Left cardiac atrium (tissue), 4 donors: Measurements from ENCODE around the gene COPG1. TPM values are rescaled to one million over a fixed set of nuclear protein-coding genes. Genes with fewer than 3 reads are reported as not detected.
A peak's percentile ranks its signal among the peaks of the same experiment; 100 is the strongest.
"Not testable (repeated sequence)": the region's sequence is repeated elsewhere in the genome, so short reads cannot be mapped to it uniquely, and the experiment has no call there.

Experiments used
- ATAC-seq, 2 donors: fragments of 200-7000 bp; cut with Tn5 transposase; one replicate each; pipeline ENCODE4 v1.9.1; 2020; ENCODE audit warnings: mild to moderate bottlenecking in 2 of 2, moderate library complexity in 2 of 2
- DNase-seq: peaks from one replicate; pipeline ENCODE4 v3.0.0-alpha.2; 2020
- intact Hi-C, 2 donors: fragments of 100-400 bp; cut with DNase I; formaldehyde crosslinking; loops; one replicate each; pipeline versions ENCODE4 v1.14.1 to v1.15.1; 2022 to 2023
- long read RNA-seq: library from polyadenylated mRNA; unstranded; transcript quantifications from one replicate; pipeline ENCODE4 v2.0.0, GENCODE V29; 2021
- total RNA-seq, 2 donors: library from RNA; stranded (reverse); fragmentation: NEBNext Ultra II Directional; extraction: Animal tissue kit (Norgen Biotek cat#: 25700); gene quantifications; one replicate each; pipeline ENCODE4 v1.2.1, GENCODE V29; 2021
- donor health status: DM: no; HTN: yes; CAD: no.
- donor health status: DM: no; HTN: yes; CAD: no; lungs with severe emphysema.
- donor health status: DM: yes; HTN: yes; CAD: no.
- donor health status: Dilated cardiomyopathy.

COPG1 gene
- total RNA-seq, result 100 to 1,000 TPM; 109 to 149 TPM
- long read RNA-seq, transcript COPG1-201 (24 exons, 3,078 nt), result major isoform, 181 of 247 reads
- long read RNA-seq, partial matches to known transcripts, result 50 of 247 reads
- long read RNA-seq, other reads (novel, unspliced or antisense), result 16 of 247 reads

DNA sequence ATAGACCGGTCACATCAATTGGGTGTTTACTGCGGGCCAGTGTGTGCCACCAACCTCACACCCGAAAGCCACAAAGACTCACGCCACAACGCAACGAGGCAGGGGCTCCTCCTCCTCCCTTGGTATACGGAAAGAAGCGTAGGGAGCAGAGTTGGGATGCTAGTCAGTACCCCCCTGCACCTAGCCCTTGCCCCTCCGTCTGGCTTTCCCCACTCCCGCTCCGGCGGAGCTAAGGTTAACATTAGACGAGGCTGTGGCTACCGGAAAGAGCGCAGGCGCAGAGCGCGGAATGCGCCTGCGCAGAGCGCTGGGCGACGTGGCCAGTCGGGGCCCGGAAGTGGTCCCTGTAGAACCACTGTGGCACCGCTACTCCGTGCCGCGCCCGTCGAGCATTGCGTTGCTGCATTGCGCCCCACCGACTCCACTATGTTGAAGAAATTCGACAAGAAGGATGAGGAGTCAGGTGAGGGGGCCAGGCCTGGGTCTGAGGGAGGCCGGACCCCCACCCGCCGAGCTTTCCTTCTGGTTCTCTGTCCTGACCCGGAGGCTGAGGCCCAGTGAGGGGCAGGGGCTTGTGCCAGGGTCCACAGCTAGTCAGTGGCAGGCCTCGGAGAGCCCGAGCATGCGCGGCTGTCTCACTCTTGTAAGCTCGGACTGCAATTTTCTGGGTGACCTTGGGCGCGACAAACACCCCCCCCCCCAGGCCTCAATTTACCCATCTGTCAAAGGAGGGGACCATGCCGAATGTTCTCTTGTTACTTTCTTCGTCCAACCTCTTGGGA lies at the start of gene COPG1:
TSS of gene COPG1 (plus strand) at position 323 of the 782 bp plus-strand sequence. CDS start at position 427, 104 bp downstream.
- intact Hi-C loops, result loop anchor here in 1 of 2 donors (5.0 to 10.0 kb wide), 2 partner anchors 67 to 195 kb away; partner anchors contain the start of gene CNBP
- ATAC-seq (peak; percentile 96), DNase-seq (peak; percentile 88)

DNA sequence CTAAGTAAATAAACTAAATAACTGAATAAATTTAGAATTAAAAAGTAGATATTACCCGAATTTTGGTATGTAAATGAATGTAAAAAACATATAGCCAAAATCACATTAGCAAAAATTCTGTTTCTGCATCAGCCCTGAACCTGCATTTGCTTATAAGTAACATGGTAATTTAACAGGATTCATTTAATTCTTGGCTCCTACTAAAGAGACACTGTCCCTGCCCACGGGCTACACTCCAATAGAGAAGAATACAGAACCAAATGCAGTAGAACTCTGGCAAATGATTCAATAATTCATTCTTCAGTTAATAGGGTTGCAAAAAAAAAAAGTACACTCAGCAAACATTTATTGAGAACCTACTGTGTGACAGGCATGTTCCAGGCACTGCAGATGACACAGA lies 44.9 kb upstream of the COPG1 start:
- ATAC-seq (no peak), DNase-seq (no peak)
- intact Hi-C loops, result no loop called here

DNA sequence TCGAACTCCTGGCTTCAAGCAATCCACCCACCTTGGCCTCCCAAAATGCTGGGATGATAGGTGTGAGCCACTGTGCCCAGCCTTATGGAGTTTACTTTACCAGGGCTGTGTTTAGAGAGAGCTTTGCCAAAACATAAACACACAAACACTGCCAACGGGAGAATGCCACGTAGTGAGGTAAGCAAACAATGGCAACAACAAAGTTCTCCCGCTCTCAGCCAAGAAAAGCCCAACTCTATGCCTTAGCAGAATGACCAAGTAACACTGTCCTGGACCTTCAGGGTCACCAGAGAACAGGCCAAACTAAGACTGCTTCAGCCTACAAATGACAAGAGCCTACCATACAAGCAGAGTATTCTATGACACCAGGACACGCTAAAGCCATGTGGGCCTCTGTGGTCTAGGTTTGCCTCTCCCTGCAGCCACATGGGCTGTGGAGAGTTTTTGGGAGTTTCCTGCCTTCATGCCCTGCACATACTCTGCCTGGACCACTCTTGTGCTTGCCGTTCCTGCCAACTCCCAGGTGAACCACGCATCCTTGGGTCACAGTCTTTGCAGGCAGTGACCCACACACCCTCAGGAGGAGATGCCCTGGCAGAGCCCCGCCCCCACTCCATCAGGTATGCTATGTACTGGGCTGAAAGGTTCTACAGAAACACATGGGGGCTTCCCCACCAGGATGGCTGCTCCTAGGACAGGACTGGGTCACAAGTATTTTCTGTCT lies 44.1 kb upstream of the COPG1 start:
- intact Hi-C loops, result no loop called here
- DNase-seq (no peak), ATAC-seq (no peak)

DNA sequence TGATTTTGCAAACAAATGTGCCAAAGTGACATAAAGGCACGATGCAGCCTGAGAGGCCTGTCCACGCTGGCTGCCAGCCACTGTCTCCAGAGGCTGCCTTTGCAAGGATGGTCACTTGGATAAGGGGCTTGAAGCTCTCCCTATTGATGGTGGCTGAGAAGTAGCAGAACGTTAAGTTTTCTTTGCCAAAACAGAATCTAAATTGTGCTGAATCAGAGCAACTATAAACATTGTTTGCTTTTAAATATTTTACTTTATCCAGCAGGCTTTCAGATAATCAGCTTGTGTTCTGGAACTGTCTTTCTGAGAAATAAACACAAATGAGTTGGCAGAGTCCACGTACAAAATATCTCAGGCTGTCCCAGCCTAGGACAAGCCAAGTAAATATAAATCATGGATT lies 41.9 kb upstream of the COPG1 start:
- ATAC-seq, result no peak

GRCh38 chr3:129211345-129211744 lies 38.1 kb upstream of the COPG1 start:
- DNase-seq (no peak), ATAC-seq (no peak)
- intact Hi-C loops, result no loop called here

More for the DNA sequence above, 41.9 kb upstream of the COPG1 start:
- no peak for DNase-seq
- intact Hi-C loops, result no loop called here

- peak; percentile 79 for DNase-seq
- peak; percentile 76 to 99 for ATAC-seq
- intact Hi-C loops, result no loop called here
These were observed 37.6 kb upstream of the COPG1 start for GRCh38 chr3:129211772-129212171.

GRCh38 chr3:129213238-129213637 lies 36.2 kb upstream of the COPG1 start:
- intact Hi-C loops, result no loop called here
- ATAC-seq, result no peak

DNA sequence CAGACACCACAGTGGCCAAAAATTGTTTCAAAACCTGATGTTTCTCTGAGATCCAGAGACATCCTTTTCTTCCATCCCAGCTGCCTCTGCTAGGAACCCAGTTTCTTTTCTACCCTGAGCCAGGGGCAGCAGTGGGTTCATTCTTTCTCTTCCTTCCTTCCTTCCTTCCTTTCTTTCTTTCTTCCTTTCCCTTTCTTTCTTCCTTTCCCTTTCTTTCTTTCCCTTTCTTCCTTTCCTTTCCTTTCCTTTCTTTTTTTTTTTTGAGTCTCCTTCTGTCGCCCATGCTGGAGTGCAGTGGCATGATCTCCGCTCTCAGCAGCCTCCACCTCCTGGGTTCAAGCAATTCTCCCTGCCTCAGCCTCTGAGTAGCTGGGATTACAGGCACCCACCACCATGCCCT lies 30.7 kb upstream of the COPG1 start:
- ATAC-seq (no peak), DNase-seq (no peak)
- intact Hi-C loops, result no loop called here

More at GRCh38 chr3:129213238-129213637, 36.2 kb upstream of the COPG1 start:
- no peak for DNase-seq

DNA sequence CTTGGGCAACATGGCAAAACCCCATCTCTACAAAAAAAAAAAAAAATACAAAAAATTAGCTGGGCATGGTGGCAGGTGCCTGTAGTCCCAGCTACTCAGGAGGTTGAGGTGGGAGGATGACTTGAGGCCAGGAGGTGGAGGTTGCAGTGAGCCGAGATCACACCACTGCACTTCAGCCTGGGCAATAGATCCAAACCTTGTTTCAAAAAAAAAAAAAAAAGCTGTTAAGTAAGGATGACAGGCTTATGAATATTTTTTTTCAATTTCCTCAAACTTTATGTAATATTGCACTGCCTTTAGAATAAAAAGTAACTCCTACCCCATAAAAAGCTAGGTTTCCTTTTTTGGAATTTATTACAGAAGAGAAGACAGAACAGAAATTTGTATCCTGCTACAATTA lies 25.0 kb upstream of the COPG1 start:
- DNase-seq, intact Hi-C loops, ATAC-seq: not testable (repeated sequence)

- ATAC-seq (peak; percentile 94 to 96), DNase-seq (peak; percentile 90)
- intact Hi-C loops, result loop anchor here in 1 of 2 donors (5.0 kb wide), 1 partner anchor 43 kb away; the partner anchor contains the start of gene CNBP
These were observed 24.4 kb upstream of the COPG1 start for GRCh38 chr3:129224984-129225393.

DNA sequence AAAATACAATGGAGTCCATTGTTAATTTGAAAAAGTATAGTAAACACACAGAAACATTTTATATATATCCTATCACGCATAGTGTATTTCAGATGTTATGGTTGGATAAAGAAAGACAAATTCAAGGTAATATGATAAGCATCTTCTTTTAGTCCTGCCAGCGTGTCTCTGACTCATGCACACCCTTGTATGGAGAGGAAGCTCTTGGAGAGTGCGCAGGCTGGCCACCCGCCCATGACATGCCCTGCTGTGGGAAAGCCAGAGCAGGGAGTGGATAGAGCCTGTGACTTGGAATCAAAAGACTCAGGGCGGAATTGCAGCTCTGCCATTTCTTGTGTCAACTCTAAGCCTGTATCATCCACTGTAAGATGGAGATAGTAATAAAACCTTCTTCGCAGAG lies 23.0 kb upstream of the COPG1 start:
- ATAC-seq (peak; percentile 86 to 88), DNase-seq (peak; percentile 90)
- intact Hi-C loops, result loop anchor here in 1 of 2 donors (5.0 kb wide), 1 partner anchor 44 kb away; the partner anchor contains the start of gene CNBP

DNA sequence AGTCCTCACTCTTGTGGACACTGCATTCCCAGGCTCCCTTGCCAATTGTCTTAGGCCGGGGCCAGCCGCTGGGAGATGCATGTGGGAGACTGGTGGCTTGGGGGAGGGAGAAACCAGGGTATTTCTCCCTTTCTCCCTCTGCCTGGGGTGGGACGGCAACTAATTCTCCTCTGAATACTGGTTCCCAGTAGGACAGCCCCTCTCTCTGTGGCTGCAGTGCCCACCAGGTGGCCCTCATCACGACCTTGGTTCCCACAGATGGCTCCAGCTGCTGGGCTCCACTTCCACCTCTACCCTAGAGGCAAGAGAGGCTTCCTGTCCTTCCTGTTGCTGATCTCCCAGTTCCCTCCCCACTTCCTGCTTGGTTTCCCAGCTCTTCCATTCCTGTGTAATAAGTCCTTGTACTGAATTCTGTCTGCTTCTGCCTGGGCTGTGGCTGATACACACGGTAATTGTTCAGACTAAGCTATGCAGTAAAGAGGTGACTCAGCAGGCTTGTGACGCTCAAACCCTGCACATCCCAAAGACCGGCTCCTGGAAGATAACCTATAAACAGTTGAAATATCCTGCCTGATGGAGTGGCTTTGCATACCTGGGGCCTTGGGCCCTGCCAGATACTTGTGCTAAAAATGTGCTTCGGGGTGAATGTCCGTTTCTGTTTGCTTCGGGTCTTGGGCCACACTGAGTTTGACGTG lies 20.4 kb upstream of the COPG1 start:
- intact Hi-C loops, result loop anchor here in 1 of 2 donors (5.0 kb wide), 1 partner anchor 47 kb away; the partner anchor contains the start of gene CNBP
- DNase-seq (peak; percentile 29), ATAC-seq (peak in 1 of 2 donors; percentile 1)

- ATAC-seq (peak; percentile 11 to 62), DNase-seq (no peak)
- intact Hi-C loops, result no loop called here
These were observed 18.9 kb upstream of the COPG1 start for GRCh38 chr3:129230311-129231019.

DNA sequence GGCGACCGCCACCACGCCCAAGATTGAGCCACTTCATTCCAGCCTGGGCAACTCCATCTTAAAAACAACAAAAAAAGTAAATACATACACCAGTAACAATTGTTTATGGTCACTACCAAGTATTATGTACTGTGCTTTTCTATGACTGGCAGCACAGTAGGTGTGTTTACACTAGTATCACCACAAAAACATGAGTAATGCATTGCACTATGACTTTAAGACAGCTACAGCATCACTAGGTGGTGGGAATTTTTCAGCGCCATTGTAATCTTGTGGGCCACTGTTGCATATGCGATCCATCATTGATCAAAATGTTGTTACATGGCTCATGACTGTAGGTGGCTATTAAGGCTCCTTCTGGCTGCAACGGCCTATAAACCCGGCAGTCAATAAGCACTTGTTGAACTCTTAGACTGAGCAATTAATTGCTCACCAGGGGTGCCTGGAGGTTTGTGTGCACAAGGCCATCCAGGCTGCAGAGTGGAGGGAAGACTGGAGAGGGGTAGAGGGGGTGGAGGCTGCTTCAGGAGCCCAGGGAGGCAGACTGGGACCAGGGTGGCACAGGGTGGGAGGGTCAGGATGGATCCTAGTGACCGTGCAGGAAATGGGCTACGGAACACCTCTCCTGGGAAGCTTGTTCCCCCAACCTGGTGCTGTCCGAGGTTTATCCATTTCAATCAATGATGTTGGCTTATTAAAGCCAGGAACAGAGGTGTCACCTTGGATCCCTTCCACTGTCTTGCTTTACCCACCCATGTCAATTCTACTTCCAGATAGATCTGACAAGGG lies 17.9 kb upstream of the COPG1 start:
- intact Hi-C loops, result no loop called here
- ATAC-seq, result no peak
- DNase-seq, result no peak

- intact Hi-C loops, result no loop called here
These were observed 15.9 kb upstream of the COPG1 start for GRCh38 chr3:129233538-129233937.

DNA sequence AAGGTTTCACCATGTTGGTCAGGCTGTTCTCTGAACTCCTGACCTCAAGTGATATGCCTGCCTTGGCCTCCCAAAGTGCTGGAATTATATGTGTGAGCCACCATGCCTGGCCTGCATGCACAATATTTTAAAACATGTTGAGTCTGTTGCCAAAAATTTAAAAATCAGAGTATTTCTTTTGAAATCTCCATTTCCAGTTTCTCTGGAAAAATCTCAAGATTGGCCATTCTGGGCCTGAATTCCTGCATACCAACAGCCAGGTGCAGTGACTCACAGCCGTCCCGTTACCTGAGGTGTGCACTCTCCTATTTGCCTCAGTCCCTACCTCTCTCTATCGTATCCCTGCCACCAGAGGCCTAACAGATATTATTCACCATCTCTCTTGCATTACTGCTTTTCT lies 15.0 kb upstream of the COPG1 start:
- intact Hi-C loops, result no loop called here
- no peak for ATAC-seq
- DNase-seq, result no peak

More at GRCh38 chr3:129233538-129233937, 15.9 kb upstream of the COPG1 start:
- DNase-seq, result no peak
- peak; percentile 59 to 62 for ATAC-seq

- DNase-seq (no peak), ATAC-seq (no peak)
- intact Hi-C loops, result no loop called here
These were observed 14.0 kb upstream of the COPG1 start for GRCh38 chr3:129235344-129235917.
